ENCODE data around the gene HCN4.

- no peak for TF ChIP-seq CTCF (IDR thresholded peaks at IDR 0.05; ENCODE audit: poor library complexity, severe bottlenecking)
- TF ChIP-seq MXI1 (conservative IDR thresholded peaks at IDR 0.05; ENCODE audit: poor library complexity, severe bottlenecking): no peak
- no peak for TF ChIP-seq RAD21 (conservative IDR thresholded peaks at IDR 0.05)
- TF ChIP-seq POLR2AphosphoS5 (IDR thresholded peaks at IDR 0.05): no peak
- no peak for TF ChIP-seq REST (IDR thresholded peaks at IDR 0.05; ENCODE audit: borderline replicate concordance)
- TF ChIP-seq EZH2 (IDR thresholded peaks at IDR 0.05; ENCODE audit: borderline replicate concordance, insufficient read depth, low read length, poor library complexity, severe bottlenecking): no peak
- TF ChIP-seq TAF1 (IDR thresholded peaks at IDR 0.05; ENCODE audit: low read depth): no peak
- TF ChIP-seq EP300 (conservative IDR thresholded peaks at IDR 0.05; ENCODE audit: poor library complexity, severe bottlenecking): no peak
- TF ChIP-seq SMC3 (conservative IDR thresholded peaks at IDR 0.05; ENCODE audit: poor library complexity): no peak
Measured at GRCh38 chr15:73295630-73296286, 73.0 kb downstream of the HCN4 start.

All from neural cell (in vitro differentiated cells).